Measurements from ENCODE around the gene CERS1. TPM values are rescaled to one million over a fixed set of nuclear protein-coding genes. Genes with fewer than 3 reads are reported as not detected.

Gene CERS1
- total RNA-seq, 1 donor from 2014 or later: not detected

DNA sequence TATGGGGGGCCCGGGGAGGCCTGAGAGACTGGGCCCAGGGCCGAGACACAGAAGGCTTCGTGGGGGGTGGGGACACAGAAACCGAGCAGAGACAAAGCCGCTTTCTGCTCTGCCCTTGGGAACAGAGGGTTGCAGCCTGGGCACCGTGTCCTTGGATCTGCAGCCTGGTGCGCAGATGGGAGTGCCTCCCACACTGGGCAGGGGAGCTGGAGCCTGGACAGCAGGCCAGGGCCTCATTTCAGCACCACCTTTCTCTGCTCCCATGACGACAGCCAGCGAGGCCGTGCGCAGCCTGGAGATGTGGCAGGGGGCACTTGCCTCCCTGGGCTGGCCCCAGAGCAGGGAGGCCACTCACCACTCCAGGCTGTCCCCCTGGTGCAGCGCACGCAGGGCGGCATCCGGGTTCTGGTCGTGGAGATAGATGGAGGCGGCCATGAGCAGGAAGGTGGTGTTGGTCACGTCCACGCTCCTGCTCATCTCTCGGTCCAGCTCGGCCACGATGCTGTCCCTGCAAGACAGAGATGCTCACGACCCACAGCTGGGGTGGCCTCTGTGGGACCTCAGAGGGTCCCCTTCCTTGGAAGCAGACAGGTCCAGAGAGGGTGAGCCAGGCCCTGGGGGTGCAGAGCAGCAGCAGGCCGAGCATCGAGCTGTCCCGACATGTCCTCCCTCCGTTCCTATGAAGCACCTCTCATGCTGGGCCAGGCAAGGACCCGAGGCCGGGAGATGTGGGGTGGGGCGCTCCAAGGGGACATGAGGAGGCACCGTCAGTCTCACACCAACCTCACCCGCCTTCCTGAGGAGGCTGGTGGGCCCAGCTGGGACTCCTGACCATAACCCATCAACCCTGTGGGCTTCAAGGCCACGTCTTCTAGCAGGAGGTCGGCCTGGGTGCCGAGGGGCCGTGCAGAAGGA, 10.9 kb upstream of the CERS1 start:
- Histone ChIP-seq H3K4me3 (no peak overlapping the region), H3K27ac (no peak overlapping the region), H3K27me3 (no peaks in the 10 kb centered on the region), H3K4me1 (no peaks in the 10 kb centered on the region), H3K9me3 (no peaks in the 10 kb centered on the region), H3K36me3 (peaks cover 62% of the 10 kb centered on the region)
- TF ChIP-seq, protein P1, sequence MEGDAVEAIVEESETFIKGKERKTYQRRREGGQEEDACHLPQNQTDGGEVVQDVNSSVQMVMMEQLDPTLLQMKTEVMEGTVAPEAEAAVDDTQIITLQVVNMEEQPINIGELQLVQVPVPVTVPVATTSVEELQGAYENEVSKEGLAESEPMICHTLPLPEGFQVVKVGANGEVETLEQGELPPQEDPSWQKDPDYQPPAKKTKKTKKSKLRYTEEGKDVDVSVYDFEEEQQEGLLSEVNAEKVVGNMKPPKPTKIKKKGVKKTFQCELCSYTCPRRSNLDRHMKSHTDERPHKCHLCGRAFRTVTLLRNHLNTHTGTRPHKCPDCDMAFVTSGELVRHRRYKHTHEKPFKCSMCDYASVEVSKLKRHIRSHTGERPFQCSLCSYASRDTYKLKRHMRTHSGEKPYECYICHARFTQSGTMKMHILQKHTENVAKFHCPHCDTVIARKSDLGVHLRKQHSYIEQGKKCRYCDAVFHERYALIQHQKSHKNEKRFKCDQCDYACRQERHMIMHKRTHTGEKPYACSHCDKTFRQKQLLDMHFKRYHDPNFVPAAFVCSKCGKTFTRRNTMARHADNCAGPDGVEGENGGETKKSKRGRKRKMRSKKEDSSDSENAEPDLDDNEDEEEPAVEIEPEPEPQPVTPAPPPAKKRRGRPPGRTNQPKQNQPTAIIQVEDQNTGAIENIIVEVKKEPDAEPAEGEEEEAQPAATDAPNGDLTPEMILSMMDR (IDR thresholded peaks at IDR 0.05): no peak
- DNase-seq (peak; percentile 60), ATAC-seq (no peak)
- intact Hi-C loops (cut with DNase I): no loop called here

DNA sequence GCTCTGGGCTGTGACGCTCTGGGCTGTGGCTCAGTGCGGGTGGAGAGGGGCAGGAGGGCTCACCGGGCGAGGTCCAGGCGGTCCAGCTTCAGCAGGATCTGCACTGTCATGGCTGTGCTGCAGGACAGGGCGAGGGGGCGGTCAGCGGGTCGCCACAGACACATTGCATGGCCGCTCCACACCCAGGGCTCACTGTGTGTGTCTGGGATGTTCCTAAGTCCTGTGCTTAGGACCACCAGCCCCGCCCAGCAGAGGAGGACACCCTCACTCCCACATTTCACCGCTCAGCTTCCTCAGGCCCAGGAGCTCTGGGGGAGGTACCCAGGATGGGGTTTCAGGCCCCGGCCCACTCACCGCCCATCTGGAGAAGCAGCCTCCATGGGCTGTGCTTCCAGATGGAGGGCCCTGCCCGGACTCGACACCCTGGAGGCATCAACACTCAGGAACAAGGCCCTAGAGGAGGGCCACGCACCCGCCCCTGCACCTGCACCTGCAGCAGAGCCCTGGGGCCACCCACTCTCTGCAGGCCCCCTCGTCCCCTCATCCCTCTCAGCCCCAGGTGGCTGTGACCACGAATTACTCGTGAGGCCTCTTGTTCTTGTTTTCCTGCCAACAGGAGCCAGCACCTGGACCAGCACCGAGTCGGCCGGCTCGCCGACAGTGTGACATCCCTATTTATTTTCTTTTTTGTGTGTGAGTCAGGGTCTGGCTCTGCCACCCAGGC, 9.7 kb upstream of the CERS1 start:
- intact Hi-C loops (cut with DNase I): no loop called here
- TF ChIP-seq, protein P1 (IDR thresholded peaks at IDR 0.05): no peak
- peaks cover 68% of the 10 kb centered on the region for H3K36me3 ChIP-seq
- no peak for ATAC-seq
- H3K4me3 ChIP-seq: no peak overlapping the region
- no peaks in the 10 kb centered on the region for H3K27me3 ChIP-seq
- no peak overlapping the region for H3K27ac ChIP-seq
- H3K4me1 ChIP-seq: no peaks in the 10 kb centered on the region
- peak; percentile 59 for DNase-seq
- H3K9me3 ChIP-seq: no peaks in the 10 kb centered on the region

DNA sequence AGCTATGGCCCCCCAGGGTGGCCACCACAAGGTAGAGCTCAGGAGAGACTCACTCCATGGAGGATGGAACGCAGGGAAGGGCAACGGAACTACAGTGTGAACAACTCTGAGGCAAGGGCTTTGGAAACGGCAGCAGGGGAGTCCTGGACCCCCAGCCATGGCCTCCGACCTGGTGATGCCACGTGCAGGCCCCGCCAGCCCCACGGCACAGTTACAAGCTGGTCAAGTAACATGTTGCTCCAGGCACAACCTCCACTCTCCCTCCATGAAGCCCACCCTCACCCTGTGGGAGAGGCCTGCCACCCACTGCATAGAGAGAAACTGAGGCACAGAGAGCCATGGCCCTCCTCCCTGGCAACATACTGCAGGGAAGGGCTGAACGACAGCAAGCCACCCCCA, 9.1 kb upstream of the CERS1 start:
- TF ChIP-seq, protein P1 (IDR thresholded peaks at IDR 0.05): no peak
- H3K27me3 ChIP-seq: no peaks in the 10 kb centered on the region
- H3K4me3 ChIP-seq: no peak overlapping the region
- intact Hi-C loops (cut with DNase I): no loop called here
- no peak for ATAC-seq
- H3K27ac ChIP-seq: no peak overlapping the region
- no peaks in the 10 kb centered on the region for H3K9me3 ChIP-seq
- no peaks in the 10 kb centered on the region for H3K4me1 ChIP-seq
- peaks cover 70% of the 10 kb centered on the region for H3K36me3 ChIP-seq
- DNase-seq: no peak

DNA sequence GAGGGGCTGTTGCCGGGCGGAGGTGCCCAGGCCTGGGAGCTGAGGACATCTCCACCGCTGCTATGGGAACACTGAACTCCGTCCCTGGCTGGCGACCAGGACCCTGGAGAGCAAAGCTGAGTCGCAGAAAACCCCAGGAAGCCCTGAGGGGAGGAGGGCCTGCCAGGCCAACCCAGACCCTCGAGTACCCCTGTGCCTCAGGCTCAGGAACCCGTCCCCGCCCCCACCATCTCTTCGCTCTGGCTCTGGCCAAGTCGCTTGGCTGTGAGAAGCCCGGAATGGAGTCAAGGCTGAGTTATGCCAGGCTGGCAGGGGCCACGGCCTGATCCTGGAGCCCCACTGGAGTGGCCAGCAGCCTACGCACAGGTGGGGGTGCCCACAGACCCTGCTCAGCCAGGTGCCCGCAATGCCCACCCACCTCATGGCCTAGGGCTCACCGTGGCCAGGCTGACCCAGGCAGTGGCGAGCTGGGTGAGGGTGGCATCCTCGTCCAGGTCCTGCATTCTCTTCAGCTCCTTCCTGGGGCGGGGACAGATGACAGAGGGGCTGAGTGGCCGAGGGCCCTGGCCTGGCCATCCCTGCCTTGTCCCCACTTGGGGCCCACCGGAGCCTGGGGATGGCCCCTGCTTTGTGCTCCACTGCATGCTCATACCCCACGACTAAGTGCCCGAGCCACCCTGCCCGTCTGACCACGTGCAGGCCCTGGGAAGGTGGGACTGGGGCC, 8.5 kb upstream of the CERS1 start:
- H3K36me3 ChIP-seq: peaks cover 76% of the 10 kb centered on the region
- intact Hi-C loops (cut with DNase I): no loop called here

More for the DNA sequence above, 8.5 kb upstream of the CERS1 start:
- Histone ChIP-seq H3K27me3 (no peaks in the 10 kb centered on the region), H3K4me1 (no peaks in the 10 kb centered on the region), H3K9me3 (no peaks in the 10 kb centered on the region), H3K4me3 (no peak overlapping the region), H3K27ac (no peak overlapping the region)
- TF ChIP-seq, protein P1 (IDR thresholded peaks at IDR 0.05): no peak
- ATAC-seq (no peak), DNase-seq (peak; percentile 59)

All from upper lobe of right lung (tissue), 1 donor.